BLaER1 treated with 17β-estradiol and CSF1 and Interleukin-3, amounts not matched to agents 10 nM and 100 nM (cell line): ENCODE results near the gene OSBPL10.

ENCODE experiments used
- H3K27ac ChIP-seq, 11 experiments: shearing (Covaris generic); formaldehyde crosslinking; 2 replicates each; pipeline ENCODE4 v1.8.1; 2022
- H3K27me3 ChIP-seq, 11 experiments: shearing (Covaris generic); formaldehyde crosslinking; 2 replicates each; pipeline ENCODE4 v1.8.1; 2022
- H3K36me3 ChIP-seq, 11 experiments: shearing (Covaris generic); formaldehyde crosslinking; 2 replicates each; pipeline ENCODE4 v1.8.1; 2022
- H3K4me1 ChIP-seq, 10 experiments: shearing (Covaris generic); formaldehyde crosslinking; 2 replicates each; pipeline ENCODE4 v1.8.1; 2022
- H3K4me2 ChIP-seq, 11 experiments: shearing (Covaris generic); formaldehyde crosslinking; 2 replicates each; pipeline ENCODE4 v1.8.1; 2022
- H3K4me3 ChIP-seq, 10 experiments: shearing (Covaris generic); formaldehyde crosslinking; 2 replicates each; pipeline ENCODE4 v1.8.1; 2022
- H3K9ac ChIP-seq, 11 experiments: shearing (Covaris generic); formaldehyde crosslinking; 2 replicates each; pipeline ENCODE4 v1.8.1; 2022
- H3K9me3 ChIP-seq, 11 experiments: shearing (Covaris generic); formaldehyde crosslinking; replicated peaks in 1 of 11; 2 replicates each; pipeline ENCODE4 v1.8.1; 2022
- H4K20me1 ChIP-seq, 11 experiments: shearing (Covaris generic); formaldehyde crosslinking; 2 replicates each; pipeline ENCODE4 v1.8.1; 2022
- Cebpa-rat ChIP-seq, 11 experiments: shearing (Covaris generic); IDR thresholded peaks; 2 replicates each; pipeline ENCODE4 v1.8.1; 2022

Gene OSBPL10

DNA sequence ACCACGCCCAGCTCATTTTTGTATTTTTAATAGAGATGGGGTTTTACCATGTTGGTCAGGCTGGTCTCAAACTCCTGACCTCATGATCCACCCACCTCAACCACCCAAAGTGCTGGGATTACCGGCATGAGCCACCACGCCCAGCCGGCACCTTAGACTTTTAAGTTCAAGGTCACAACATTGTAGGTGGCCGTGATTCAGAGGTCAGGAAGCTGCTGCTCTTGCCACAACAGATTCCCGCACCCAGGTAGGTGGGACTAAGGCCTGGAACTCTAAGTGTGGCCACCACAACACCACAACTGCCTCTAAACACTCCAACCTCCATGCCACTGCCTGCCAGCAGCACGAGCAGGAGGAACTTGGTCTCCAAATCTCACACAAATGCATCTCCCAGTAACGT lies 251.5 kb downstream of the OSBPL10 start:
- no peak overlapping the region for H3K27ac ChIP-seq
- H3K4me3 ChIP-seq = no peak overlapping the region
- no peak overlapping the region for H3K9ac ChIP-seq
- no peaks in the 10 kb centered on the region for H3K27me3 ChIP-seq
- no peaks in the 10 kb centered on the region for H4K20me1 ChIP-seq
- no peaks in the 10 kb centered on the region for H3K9me3 ChIP-seq
- no peak for TF ChIP-seq Cebpa-rat (IDR thresholded peaks at IDR 0.05)
- no peak overlapping the region for H3K4me2 ChIP-seq
- no peaks in the 10 kb centered on the region for H3K4me1 ChIP-seq
- no peaks in the 10 kb centered on the region for H3K36me3 ChIP-seq

DNA sequence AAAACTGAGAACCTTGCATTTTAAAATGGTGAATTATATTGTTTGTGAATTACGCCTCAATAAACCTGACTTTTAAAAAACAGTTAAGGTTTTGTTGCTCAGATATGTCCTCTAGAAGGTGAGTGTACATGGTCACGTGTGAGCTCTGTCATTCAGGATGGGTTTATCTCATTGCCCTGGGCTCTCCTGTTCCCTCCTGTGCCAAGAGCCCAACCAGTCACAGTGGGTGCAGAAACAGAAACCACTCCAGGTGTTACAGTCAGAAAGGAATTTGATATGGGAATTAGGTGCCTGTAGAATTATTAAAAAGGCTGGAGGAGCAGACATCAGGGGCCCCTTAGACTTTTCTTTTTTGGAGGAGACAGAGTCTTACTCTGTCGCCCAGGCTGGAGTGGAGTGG lies 252.0 kb downstream of the OSBPL10 start:
- H3K27ac ChIP-seq = no peak overlapping the region
- no peaks in the 10 kb centered on the region for H4K20me1 ChIP-seq
- H3K4me3 ChIP-seq = no peak overlapping the region
- TF ChIP-seq Cebpa-rat (IDR thresholded peaks at IDR 0.05) = no peak
- H3K27me3 ChIP-seq = no peaks in the 10 kb centered on the region
- no peaks in the 10 kb centered on the region for H3K36me3 ChIP-seq
- no peaks in the 10 kb centered on the region for H3K9me3 ChIP-seq
- H3K4me2 ChIP-seq = no peak overlapping the region
- no peaks in the 10 kb centered on the region for H3K4me1 ChIP-seq
- no peak overlapping the region for H3K9ac ChIP-seq

DNA sequence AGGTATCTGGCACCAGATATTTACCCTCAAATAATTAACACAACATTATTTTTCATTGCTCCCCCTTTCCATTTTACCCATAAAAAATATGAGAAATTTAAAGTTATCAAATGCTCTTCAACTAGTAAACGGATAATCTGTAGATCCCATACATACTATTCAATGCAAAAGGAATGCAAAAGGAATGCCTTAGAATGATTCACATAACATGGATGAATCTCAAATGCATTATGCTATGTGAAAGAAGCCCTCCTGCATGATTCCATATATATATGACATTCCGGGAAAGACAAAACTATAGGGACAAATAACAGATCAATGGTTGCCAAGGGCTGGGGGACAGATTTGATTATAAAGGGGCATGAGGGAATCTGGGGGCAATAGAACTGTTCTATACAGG lies 252.7 kb downstream of the OSBPL10 start:
- Histone ChIP-seq H3K4me3 (no peak overlapping the region), H3K9ac (no peak overlapping the region), H3K36me3 (no peaks in the 10 kb centered on the region), H3K27ac (no peak overlapping the region), H3K27me3 (no peaks in the 10 kb centered on the region), H3K4me2 (no peak overlapping the region), H3K9me3 (no peaks in the 10 kb centered on the region), H3K4me1 (no peaks in the 10 kb centered on the region), H4K20me1 (no peaks in the 10 kb centered on the region)
- no peak for TF ChIP-seq Cebpa-rat (IDR thresholded peaks at IDR 0.05)

DNA sequence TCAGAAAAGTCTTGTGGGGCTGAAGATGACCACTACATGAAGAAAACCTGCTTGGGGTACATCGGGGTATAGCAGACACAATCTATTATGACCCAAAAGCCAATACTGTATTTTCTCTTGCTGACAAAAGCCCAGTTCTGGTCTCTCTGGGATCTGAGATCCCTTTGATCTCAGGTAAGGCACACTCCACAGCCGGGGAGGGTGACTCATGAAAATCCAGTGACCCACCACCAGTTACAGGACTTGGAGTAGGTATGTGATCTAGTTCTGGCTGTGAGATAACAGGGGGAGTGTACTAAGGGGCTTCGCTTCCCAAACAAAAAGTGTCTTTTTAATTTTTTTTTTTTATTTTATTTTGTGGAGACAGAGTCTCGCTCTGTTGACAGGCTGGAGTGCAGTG lies 255.1 kb downstream of the OSBPL10 start:
- Histone ChIP-seq H3K27me3 (no peaks in the 10 kb centered on the region), H3K36me3 (no peaks in the 10 kb centered on the region), H3K27ac (no peak overlapping the region), H3K4me1 (no peaks in the 10 kb centered on the region), H3K4me3 (no peak overlapping the region), H3K9me3 (no peaks in the 10 kb centered on the region), H3K9ac (no peak overlapping the region), H3K4me2 (no peak overlapping the region), H4K20me1 (no peaks in the 10 kb centered on the region)
- TF ChIP-seq Cebpa-rat (IDR thresholded peaks at IDR 0.05) = no peak

DNA sequence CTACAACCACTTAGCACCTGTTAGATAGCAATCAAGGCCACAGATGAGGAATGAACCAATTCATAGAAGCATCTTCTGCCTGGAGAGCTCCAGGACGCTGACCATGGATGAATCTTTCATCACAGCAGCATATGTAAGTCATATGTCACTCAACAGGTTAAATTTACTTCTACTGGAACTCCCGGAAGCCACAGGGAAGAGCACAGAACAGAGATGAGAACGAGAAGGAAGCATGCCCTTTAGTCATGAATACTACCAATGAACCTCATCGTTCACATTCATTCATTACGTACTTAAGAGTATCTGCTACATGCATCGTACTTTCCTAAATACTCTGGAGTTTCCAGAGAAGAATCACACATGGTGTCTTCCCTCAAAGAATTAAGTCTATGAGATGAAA lies 255.5 kb downstream of the OSBPL10 start:
- Histone ChIP-seq H4K20me1 (no peaks in the 10 kb centered on the region), H3K4me2 (no peak overlapping the region), H3K36me3 (no peaks in the 10 kb centered on the region), H3K27me3 (no peaks in the 10 kb centered on the region), H3K4me3 (no peak overlapping the region), H3K9ac (no peak overlapping the region), H3K4me1 (no peaks in the 10 kb centered on the region), H3K9me3 (no peaks in the 10 kb centered on the region), H3K27ac (no peak overlapping the region)
- no peak for TF ChIP-seq Cebpa-rat (IDR thresholded peaks at IDR 0.05)

DNA sequence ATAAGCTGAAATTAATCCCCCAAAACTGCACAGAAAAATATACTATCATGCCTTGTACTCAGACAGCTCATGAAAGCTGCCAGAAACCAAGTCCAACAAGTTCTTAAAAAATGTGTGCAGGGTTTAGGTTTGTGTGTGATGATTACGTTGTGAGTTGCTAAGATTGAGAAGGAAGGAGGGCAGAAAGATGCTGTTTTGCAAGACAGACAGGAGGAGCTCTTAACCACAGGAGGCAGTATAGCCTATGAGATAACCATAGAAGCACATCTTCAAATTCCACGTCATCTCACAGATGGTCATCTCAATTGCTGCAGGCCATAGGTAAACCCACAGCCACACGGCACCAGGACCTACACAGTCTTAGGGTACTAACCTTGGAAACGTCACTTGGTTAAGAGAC lies 256.4 kb downstream of the OSBPL10 start:
- no peak overlapping the region for H3K27ac ChIP-seq

DNA sequence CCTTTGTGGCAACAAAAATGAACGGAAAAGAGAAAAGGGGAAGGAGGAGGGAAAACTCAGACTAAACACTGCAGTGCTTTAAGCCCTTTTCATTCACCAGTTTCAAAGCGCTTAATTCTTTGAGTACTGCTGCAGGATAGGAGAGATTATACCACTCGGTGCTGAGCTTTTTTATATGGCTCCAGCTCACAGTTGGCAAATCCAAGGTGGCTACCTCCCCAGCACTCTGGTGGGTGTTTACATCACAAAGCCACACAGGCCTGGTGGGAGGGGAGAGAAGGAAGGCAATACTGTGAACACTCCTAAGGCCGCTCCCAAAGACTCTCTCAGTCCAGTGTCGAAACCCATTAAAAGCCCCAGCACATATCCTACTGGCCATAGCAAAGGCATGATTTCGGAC lies 256.9 kb downstream of the OSBPL10 start:
- no peak overlapping the region for H3K9ac ChIP-seq
- TF ChIP-seq Cebpa-rat (IDR thresholded peaks at IDR 0.05) = no peak
- H3K36me3 ChIP-seq = no peaks in the 10 kb centered on the region
- H3K4me3 ChIP-seq = no peak overlapping the region
- H3K4me2 ChIP-seq = no peak overlapping the region
- no peaks in the 10 kb centered on the region for H3K9me3 ChIP-seq
- no peaks in the 10 kb centered on the region for H3K27me3 ChIP-seq
- H3K4me1 ChIP-seq = no peaks in the 10 kb centered on the region
- H3K27ac ChIP-seq = no peak overlapping the region
- no peaks in the 10 kb centered on the region for H4K20me1 ChIP-seq

More for the DNA sequence above, 256.4 kb downstream of the OSBPL10 start:
- Histone ChIP-seq H3K4me2 (no peak overlapping the region), H3K9me3 (no peaks in the 10 kb centered on the region), H3K27me3 (no peaks in the 10 kb centered on the region), H3K4me3 (no peak overlapping the region), H4K20me1 (no peaks in the 10 kb centered on the region), H3K36me3 (no peaks in the 10 kb centered on the region), H3K9ac (no peak overlapping the region), H3K4me1 (no peaks in the 10 kb centered on the region)
- no peak for TF ChIP-seq Cebpa-rat (IDR thresholded peaks at IDR 0.05)

DNA sequence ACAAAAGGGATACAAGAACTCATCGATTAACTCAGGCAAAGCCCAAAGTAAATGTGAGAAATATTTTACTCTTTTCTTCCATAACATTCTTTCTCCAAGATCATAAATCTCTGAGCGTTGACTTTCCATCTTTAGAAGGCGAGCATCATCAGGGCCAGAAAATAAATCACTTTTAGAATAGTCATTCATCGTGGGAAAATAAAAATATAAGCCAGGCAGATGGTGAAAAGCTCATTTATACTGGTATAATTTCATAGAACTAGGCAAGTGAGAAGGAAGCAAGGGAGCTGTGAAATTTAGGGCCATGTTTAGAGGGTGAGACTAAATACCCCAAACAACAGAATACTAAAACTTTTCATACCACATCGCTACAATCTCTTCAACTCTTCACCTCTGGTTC lies 257.4 kb downstream of the OSBPL10 start:
- Histone ChIP-seq H4K20me1 (no peaks in the 10 kb centered on the region), H3K36me3 (no peaks in the 10 kb centered on the region), H3K27me3 (no peaks in the 10 kb centered on the region), H3K4me1 (no peaks in the 10 kb centered on the region), H3K9ac (no peak overlapping the region), H3K4me2 (no peak overlapping the region), H3K4me3 (no peak overlapping the region), H3K27ac (no peak overlapping the region), H3K9me3 (no peaks in the 10 kb centered on the region)
- TF ChIP-seq Cebpa-rat (IDR thresholded peaks at IDR 0.05) = no peak

DNA sequence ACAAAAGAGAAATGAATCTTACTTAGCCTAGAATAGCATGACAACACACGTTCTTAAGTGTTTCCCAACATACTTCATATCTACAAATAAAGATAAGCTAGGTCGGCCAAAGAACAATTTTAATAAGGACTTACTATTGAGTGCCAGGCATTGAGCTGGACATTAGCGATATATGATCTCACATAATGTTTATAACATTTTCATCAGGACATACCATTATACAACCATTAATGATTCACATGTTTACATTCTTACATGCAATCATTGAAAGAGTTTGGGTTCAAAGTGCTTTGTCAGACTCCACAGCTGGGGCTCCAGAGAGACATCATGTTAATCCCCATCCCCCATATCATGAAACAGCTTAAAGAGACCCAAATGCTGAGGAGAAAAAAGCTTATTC lies 259.4 kb downstream of the OSBPL10 start:
- Histone ChIP-seq H4K20me1 (no peaks in the 10 kb centered on the region), H3K27me3 (no peaks in the 10 kb centered on the region), H3K4me2 (no peak overlapping the region), H3K4me1 (no peaks in the 10 kb centered on the region), H3K27ac (no peak overlapping the region), H3K9ac (no peak overlapping the region), H3K4me3 (no peak overlapping the region), H3K9me3 (no peaks in the 10 kb centered on the region), H3K36me3 (no peaks in the 10 kb centered on the region)
- TF ChIP-seq Cebpa-rat (IDR thresholded peaks at IDR 0.05) = no peak

DNA sequence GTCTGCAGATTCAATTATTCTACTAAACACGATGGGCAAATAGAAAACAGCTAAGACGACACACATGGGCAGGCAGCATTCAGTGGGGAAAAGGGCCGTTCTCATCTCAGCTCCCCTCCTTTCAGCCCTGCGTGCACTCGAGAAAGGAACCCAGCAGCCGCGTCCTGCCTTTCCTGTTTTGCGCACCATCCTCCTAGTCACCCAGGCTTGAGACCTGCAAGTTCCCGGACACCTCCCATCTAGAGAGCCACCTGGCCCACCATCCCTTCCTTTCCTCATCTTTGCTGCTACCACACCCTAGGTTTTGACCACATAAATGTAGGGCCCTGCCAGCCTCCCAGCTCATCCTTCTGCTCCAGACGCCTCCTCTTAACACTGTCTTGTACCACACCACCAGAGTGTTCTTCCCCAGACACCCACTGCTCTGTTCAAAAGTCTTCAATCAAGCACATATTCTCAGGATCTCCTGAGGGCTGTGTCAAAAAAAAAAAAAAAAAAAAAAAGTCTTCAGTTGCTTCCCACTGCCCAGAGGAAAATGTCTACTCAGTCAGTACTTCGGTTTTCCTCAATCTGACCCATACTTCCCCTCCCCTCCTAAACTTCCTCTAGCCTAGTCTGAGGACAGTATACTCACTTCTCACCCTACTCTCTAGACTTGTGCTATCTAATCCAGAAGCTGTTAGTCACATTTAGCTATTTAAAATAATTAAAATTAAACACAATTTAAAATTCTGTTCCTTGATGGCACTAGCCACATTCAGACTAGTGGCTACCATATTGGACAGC lies 266.4 kb downstream of the OSBPL10 start:
- Histone ChIP-seq H3K36me3 (no peaks in the 10 kb centered on the region), H3K9ac (peak overlapping the region in 5 of 11 experiments; percentile 14 to 30 (median 23); a peak in 5 of 22 replicates), H3K27me3 (no peaks in the 10 kb centered on the region), H3K4me1 (peaks cover 23 to 38% (median 32%) of the 10 kb centered on the region in 10 experiments), H3K4me2 (peak overlapping the region; percentile 56 to 86 (median 74)), H3K27ac (peak overlapping the region in 7 of 11 experiments; percentile 30 to 67 (median 49); a peak in 15 of 22 replicates), H3K9me3 (peaks cover 0 to 11% (median 6%) of the 10 kb centered on the region in 11 experiments; a peak in 4 of 22 replicates), H4K20me1 (no peaks in the 10 kb centered on the region; a peak in 1 of 22 replicates), H3K4me3 (peak overlapping the region in 3 of 10 experiments; percentile 5 to 35 (median 20); a peak in 1 of 20 replicates)
- TF ChIP-seq Cebpa-rat (IDR thresholded peaks at IDR 0.05) = no peak
